M059J (cell line): ENCODE data around the gene HSPA6. TPM values are rescaled to one million over a fixed set of nuclear protein-coding genes. Genes with fewer than 3 reads are reported as not detected.
"Not testable (repeated sequence)": the region's sequence is repeated elsewhere in the genome, so short reads cannot be mapped to it uniquely, and the experiment has no call there.

ENCODE experiments used
- DNase-seq: peaks from one replicate; pipeline ENCODE4 v3.0.0-alpha.2; 2012; ENCODE audit warnings: low read depth
- total RNA-seq: library from RNA; depleted of rRNA; stranded (reverse); fragments of >200 nt; shearing (Covaris generic); gene quantifications from 2 replicates; pipeline ENCODE4 v1.2.3, GENCODE V29; 2014; rRNA removed

The HSPA6 gene
- 0.15 and 0.44 TPM in 2 replicates for total RNA-seq

DNA sequence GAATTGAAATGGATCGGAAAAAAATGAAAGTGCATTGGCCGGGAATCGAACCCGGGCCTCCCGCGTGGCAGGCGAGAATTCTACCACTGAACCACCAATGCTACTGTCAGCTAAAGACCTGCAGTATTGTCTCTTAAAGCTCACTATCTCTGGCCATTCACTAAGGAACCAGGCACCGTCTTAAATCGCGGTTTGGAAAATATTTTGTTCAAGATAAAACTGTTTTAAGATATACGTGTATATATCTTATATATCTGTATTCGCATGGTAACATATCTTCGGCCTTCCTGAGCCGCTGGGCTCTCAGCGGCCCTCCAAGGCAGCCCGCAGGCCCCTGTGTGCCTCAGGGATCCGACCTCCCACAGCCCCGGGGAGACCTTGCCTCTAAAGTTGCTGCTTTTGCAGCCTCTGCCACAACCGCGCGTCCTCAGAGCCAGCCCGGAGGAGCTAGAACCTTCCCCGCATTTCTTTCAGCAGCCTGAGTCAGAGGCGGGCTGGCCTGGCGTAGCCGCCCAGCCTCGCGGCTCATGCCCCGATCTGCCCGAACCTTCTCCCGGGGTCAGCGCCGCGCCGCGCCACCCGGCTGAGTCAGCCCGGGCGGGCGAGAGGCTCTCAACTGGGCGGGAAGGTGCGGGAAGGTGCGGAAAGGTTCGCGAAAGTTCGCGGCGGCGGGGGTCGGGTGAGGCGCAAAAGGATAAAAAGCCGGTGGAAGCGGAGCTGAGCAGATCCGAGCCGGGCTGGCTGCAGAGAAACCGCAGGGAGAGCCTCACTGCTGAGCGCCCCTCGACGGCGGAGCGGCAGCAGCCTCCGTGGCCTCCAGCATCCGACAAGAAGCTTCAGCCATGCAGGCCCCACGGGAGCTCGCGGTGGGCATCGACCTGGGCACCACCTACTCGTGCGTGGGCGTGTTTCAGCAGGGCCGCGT, at the start of gene HSPA6:
Gene HSPA6 (plus strand): TSS at position 724 of the 925 bp plus-strand sequence. CDS start 119 bp downstream, at position 843.
- DNase-seq: peak; percentile 73

DNA sequence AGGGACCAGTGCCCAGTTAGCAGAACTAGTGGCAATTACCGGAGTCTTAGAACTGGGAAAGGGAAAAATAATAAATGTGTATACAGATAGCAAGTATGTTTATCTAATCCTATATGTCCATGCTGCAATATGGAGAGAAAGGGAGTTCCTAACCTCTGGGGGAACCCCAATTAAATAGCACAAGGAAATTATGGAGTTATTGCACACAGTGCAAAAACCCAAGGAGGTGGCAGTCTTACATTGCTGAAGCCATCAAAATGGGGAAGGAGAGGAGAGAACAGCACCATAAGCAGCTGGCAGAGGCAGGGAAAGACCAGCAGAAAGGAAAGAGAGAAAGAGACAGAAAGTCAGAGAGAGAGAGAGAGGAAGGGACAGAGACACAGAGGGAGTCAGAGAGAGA, 46.6 kb upstream of the HSPA6 start:
- DNase-seq: not testable (repeated sequence)

DNA sequence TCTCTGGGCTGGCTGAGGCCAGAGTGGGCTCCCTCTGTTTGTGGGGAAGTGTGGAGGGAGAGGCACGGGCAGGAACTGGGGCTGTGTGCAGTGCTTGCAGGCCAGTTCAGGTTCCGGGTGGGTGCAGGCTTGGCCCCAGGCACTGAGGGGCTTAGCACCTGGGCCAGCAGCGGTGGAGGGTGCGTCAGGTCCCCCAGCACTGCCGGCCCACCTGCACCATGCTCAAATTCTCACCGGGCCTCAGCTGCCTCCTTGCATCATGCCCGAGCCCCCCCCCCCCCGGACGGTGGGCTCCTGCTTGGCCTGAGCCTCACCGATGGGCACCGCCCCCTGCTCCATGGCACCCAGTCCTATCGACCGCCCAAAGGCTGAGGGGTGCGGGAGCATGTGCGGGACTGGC, 45.4 kb upstream of the HSPA6 start:
- no peak for DNase-seq

DNA sequence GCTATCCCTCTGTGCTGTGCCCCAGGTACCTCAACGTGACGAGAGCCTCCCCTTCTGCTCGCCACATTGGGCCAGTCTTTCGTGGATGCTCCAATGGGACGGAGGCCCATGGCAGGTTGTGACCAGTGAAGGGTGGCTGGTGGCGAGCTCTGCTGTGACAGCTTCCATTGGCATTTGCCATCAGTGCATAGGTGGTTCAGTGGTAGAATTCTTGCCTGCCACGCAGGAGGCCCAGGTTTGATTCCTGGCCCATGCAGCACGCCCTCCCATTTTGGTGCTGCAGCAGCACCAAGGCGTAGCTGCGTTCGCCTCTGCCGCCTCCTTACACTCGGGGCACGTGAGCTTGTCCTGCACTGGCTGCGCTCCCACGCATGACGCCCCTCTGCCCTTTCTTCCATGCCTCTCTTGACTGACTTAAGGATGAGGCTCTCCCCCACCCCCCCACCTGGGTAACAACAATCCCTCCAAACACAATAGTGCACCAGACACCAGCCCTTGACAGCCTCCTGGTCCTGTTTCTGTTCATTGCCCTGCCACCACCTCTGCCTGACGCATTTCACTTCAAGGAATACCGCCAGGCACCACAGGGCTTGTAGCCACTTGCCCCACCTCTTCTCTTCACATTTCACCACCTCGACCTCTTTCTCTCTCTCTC, 43.8 kb upstream of the HSPA6 start:
- no peak for DNase-seq

DNA sequence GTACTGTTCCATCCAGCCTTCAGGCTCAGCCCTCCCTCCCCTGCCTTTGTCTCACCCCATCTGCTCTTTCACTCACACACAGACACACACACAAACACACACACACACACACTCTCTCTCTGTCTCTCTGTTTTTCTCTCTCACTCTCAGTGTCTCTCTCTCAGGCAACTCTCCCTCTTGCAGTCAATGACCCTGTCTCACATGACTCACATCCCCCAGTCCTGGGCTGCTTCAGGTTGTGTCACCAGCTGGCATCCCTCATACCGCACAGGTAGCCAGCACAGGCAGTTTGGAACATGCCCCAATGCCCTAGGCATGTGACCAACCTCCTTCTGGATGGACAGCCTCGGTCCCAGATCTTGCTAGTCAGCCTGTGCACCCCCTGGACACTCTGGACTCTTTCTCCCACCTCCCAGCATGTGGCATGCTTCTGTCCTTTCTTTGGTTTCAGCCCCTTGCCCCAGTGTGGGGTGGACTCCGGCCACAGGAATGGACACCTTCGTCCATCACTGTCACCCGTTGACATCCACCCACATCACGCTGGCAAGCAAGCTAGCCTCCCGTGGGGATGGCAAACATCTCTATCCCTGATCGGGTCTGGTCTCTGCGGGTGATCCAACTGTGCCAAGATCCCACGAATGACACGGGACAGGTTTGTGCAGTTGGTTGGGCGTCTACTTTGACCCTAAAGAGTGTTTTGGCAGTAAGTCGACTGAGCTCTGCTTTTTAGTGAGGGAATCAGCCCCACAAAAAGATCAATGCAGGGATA, 42.5 kb upstream of the HSPA6 start:
- no peak for DNase-seq

DNA sequence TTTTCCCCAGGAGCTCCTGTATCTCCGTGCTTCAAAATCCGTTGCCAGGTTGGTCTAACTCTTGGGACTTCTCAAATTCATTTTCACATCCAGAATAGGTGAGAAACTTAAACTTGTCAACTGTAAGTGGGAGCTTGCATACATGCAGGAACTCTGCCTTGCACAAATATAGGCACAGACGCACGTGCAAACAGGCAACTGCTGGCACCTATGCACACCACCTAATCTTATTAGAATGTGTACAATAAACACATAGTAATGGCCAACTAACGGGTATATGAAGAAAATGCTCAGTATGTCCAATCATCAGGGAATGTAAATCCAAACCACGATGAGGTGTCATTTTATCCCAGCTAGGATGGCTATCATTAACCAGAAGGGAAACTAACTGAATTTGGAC, 41.7 kb upstream of the HSPA6 start:
- DNase-seq: no peak

DNA sequence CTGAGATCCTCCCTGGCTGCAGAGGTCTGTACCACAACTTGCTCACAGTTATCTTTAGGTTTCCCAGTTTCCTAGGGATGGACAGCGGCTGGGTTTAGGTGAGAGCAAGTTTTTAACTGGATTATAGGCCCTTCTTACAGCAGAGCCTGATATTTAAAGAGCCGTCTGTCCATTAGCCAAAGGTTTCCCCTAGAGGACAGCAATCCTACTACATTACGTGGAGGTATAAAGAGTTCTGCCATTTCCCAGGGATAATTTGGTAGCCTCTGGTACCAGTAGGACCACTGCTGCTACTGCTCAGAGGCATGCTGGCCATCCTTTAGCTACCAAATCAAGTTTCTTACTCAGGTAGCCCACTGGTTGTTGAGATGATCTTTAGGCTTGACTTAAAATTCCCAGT, 41.0 kb upstream of the HSPA6 start:
- DNase-seq: no peak

DNA sequence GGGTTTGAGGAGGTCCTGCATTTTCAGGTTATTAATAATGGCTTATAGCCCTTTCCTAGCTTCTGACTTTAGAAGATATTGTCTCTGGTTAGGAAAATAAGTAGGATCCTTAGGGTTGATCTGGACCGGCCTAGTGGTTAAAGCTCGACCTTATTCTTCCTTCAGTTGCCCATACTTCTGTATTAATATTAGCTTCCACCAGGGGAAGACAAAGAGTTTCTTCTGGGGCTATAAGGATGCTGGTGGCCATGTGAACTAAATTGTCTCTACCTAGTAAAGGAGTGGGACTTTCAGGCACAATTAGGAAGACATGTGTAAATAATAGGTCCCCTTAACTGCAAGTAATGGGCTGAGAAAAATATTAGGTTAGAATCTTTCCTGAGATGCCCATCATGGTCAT, 39.7 kb upstream of the HSPA6 start:
- DNase-seq: no peak

DNA sequence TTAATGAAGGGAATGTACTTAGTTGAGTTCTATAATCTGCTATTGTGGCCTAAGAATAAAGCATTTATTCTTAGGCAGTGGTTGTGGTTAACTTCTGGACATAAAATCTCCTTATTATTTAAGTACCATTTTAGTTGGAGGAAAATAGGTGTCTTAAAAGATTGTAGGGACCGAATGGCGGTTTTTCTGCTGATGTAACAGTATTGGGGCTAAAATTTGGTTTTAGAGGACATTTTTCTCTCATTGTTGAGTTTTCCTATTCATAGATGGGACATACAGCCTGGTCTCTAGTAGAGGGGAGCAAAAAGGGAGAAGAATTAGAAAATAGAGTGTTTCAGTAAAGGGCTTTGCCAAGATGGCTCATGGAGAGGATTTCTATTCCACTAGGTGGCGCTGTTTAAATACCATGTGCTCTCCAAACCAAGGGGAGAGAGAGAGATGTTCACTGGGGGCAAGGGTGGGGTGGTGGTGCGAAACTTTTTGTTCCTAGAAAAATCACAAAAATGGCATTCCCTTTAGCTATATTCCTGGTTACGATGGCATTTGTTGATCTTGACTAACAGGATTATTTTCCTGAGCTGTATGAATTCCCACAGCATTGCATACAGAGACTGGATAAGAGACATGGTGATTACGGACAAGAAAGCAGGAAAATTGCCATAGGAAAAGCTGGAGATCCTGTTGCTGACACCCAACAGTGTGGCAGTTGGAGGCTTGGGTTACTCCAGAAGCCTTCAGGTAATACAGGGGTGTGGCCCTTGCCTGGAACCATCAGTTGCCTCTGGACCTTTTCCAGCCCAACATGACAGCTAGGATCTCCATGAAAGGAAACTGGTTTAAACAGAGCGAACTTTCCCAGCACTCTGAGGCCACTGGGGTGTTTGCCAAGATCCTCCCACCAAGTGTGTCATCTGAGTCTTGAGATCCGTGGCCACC, 37.3 kb upstream of the HSPA6 start:
- DNase-seq: peak; percentile 82

DNA sequence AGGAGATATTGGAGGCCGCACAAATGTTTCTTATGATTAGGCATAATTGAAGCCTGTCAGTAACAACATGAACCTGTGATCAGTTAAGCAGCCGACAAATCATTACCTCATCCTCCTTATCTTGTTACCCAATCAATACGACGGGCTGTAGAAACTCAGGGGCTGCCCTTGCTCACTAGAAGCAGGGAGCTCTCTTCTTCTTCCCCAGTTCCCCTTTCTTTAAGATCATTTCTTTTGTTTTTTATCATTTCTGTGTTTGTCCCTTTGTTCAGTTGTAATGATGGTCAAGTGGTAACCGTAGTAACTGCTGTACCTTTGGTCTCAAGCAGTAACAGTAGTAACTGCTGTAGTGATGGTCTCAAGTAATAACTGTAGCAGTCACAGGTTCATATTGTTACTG, 32.9 kb upstream of the HSPA6 start:
- no peak for DNase-seq

DNA sequence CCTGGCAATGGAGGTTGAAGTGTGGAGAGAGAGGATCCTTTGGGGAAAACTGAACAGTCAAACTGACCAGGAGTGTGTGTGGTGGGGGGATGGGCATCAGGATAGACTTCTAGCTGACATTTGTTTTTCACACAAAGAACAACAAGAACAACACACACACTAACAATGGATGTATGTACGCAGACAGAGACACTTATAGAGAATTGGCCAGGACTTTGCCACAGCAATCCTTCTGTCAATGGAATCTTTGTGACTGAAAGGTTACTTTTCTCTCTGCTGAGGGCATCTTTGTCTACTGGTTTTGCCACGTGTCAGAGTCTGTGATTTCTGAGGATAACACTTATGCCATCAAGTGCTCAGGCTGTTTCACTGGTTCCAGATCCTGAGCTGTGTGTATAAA, 31.5 kb upstream of the HSPA6 start:
- no peak for DNase-seq

DNA sequence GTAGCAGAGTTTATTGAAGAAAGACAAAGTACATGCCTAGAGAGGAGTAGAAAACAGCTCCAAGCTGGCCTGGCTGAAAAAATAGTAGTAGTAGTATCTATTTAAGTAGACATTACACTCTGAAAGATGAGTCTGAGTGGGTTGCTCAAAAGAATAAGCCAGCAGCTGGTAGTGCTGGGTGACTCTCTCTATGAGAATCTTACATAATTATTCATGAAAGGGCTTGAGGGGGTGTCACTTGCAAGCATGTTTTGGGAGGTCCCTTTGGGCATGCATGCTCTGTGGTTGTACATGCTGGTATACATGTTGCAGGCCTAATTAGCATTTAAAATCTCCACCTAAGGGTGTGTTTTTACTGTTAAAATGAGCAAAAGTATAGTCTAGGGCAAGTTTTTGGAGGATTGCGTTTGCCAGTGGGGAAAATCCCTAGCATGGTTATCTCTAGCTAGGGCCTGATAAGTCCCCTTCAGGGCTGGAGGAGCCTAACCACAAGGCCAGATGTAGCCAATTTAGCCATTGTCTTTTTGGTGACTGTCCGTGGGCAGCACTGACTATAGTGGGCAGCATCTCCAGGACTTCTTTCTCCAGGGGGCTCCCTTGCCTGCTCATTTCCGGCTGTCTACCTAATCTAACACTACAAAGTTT, 30.1 kb upstream of the HSPA6 start:
- DNase-seq: no peak

DNA sequence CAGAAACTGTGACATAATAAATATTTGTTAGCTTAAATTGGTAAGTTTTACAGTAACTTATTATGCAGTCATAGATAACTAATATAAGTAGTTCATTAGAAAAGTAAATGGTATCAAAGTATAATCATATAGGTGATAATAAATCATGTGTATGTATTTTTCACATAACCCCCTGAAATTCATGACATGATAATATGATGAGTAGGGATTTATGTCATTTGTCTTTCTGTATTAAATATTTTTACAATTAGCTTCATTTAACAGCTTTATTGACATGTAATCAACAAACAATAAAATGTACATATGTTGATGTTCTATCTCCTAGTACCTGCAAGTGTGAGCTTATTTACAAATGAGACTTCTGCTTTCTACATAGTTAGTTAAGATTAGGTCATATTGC, 28.9 kb upstream of the HSPA6 start:
- DNase-seq: no peak

DNA sequence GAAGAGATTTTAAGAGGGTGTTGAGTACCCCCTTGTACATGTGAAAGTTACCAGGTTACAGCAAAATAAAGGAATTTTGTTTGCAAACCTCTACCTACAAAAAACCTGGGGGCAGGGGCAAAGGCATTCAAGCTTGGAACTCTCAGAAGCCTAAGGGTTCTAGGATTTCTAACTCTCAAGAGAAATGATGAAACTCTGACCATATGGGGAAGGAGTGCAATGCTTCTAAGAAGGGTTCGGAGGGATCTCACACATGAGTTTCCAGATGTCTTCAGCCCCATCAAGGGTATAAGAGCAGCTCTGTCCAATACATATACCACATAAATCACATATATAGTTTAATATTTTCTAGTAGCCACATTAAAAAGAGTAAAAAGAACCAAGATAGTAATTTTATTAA, 26.4 kb upstream of the HSPA6 start:
- DNase-seq: no peak

DNA sequence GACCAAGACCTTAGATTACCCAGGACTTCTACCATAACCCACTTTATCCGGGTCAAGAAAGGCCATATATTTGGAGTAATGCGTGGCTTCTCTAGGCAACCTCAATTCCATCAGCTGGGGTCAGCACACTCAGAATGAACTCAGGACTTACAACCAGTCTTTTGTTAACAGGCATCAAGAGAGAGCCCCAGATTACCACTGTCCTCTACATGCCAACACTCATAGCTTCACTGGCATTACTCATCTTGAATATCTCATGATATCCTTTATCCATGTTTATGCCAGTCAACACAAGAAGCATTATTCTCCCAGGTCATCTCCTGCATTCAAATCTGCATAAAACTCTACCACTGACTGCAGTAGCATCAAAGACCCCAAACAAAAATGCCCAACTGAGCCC, 25.7 kb upstream of the HSPA6 start:
- DNase-seq: no peak

DNA sequence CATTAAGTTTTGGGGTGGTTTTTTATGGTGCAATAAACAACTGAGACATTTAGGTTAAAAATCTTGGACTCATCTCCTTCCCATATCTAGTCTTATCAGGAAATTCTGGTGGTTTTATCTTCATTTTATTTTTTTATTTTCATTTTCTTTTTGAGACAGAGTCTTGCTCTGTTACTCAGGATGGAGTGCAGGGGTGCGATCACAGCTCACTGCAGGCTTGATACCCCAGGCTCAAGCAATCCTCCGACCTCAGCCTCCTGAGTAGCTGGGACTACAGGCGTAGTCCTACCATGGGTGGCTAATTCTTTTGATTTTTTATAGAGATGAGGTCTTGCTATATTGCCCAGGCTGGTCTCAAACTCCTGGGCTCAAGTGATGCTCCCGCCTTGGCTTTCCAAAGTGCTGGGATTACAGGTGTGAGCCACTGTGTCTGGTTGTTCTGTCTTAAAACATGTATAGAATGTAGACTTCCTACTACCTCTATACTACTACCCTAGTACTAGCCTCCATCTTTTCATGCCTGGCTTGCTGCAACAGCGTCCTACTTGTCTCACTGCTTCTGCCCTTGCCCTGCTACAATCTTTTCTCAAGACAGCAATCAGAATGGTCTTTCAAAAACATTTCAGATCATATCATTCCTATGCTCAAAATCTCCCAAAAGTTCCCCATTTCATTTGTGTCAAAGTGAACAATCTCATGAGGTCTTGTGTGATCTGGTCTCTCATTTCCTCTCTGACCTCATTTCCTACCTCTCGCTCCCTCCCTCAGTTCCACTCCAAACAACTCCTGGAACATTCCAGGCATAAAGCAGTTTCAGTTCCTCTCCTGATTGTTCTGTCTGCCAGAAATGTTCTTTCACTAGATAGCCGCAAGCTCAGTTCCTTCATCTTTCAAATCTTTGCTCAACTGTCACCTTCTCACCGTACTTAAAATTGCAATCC, 25.0 kb upstream of the HSPA6 start:
- DNase-seq: no peak

DNA sequence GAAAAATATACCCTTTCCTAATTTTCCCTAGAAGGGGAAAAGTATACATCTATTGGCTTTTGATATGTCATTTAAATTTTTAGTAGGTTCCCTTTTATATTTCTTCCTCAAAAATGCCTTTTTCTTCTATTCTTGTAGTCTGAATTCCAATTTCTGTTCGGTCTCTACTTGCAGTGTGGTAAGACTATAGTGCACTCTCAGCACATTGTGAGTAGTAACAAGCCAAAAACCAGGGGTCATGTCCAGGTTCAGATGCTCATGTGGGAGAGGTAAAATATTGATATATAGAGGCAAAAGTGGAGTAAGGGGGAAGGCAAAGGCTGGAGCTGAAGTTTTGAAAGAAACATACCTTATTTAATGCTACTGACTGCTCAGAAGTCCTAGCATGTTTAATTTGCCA, 23.1 kb upstream of the HSPA6 start:
- DNase-seq: no peak

DNA sequence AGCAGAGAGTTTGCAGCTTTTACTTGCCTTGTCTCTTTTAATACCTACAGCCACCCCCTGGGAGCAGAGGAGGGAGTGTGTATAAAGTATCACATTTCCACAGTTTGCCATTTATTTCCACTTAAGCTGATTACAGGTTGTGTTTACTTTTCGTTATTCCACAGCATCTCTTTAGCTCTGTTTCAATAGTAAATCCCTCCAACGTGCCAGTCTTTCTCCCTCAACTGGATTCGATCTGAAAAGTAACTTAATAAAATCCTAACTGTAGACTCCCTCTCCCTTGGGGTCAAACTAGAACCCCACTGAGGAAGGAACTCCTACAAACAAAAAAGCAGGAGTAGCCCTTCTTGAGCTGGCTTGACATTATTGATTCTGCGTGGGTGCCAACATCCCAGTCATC, 22.2 kb upstream of the HSPA6 start:
- no peak for DNase-seq

DNA sequence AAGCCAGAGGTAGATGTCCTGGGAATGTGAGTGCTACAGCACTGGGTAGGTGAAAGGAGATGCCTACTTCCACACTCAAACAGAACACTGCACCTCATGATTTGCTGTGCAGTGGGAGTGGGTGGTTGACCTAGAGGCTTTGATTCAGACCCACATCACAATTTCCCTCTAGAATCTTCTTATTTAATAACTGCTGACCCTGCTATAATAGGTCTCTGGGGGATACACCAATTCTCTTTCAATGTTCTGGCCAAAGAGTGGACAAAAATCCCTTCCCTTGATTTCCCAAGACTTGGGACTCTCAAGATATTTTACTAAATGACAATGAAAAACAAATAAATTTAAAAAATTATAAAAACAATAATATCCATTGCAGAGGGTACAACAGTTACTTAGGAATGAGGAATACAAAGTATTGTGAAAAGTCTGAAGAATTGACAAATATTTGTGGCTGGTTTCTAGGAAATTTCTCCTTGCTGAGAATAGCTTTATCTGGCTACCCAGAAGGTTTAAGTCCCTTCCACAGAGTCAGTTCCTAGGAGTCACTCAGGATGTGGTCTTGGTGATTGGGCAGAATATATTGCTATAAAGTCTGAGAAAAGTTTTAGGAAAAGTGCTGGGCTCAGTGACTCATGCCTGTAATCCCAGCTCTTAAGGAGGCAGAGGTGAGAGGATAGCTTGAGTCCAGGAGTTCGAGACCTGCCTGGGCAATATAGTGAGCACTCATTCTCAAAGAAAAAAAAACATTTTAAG, 21.5 kb upstream of the HSPA6 start:
- DNase-seq: peak; percentile 75
